Lower lobe of right lung (tissue), 2 donors: ENCODE measurements around the gene MPST. TPM values are rescaled to one million over a fixed set of nuclear protein-coding genes. Genes with fewer than 3 reads are reported as not detected.

Experiments used
- ATAC-seq, 2 donors: fragments of 200-7000 bp; cut with Tn5 transposase; one replicate each; pipeline ENCODE4 v1.9.1; 2020 to 2022; ENCODE audit warnings: mild to moderate bottlenecking in 2 of 2, moderate library complexity in 2 of 2
- DNase-seq: peaks from one replicate; pipeline ENCODE4 v3.0.0-alpha.2; 2020
- H3K27ac ChIP-seq: fragments of 200-600 bp; one replicate; pipeline ENCODE4 v1.8.0; 2022
- H3K27me3 ChIP-seq: fragments of 200-600 bp; one replicate; pipeline ENCODE4 v1.8.0; 2022; ENCODE audit warnings: low read depth
- H3K36me3 ChIP-seq: fragments of 200-600 bp; one replicate; pipeline ENCODE4 v1.8.0; 2022; ENCODE audit warnings: mild to moderate bottlenecking
- H3K4me1 ChIP-seq: fragments of 200-600 bp; one replicate; pipeline ENCODE4 v1.8.0; 2022
- H3K4me3 ChIP-seq: fragments of 200-600 bp; one replicate; pipeline ENCODE4 v1.8.0; 2022; ENCODE audit warnings: mild to moderate bottlenecking
- H3K9me3 ChIP-seq: fragments of 200-600 bp; one replicate; pipeline ENCODE4 v1.8.0; 2022
- CTCF ChIP-seq: fragments of 200-600 bp; IDR thresholded peaks from one replicate; pipeline ENCODE4 v1.8.0; 2022; ENCODE audit warnings: antibody characterized with exemption, mild to moderate bottlenecking
- intact Hi-C: fragments of 100-400 bp; cut with DNase I; formaldehyde crosslinking; loops from one replicate; pipeline ENCODE4 v1.11.0; 2022
- total RNA-seq: library from RNA; stranded (reverse); fragmentation: NEBNext Ultra II Directional; extraction: Animal tissue kit (Norgen Biotek cat#: 25700); gene quantifications from one replicate; pipeline ENCODE4 v1.2.1, GENCODE V29; 2021
- donor health status: DM: no; HTN: yes; CAD: no; lungs with severe emphysema.

Gene MPST
- total RNA-seq, 1 donor from 2014 or later, result 73.2 TPM

- H3K4me1 ChIP-seq, result peaks cover 18% of the 10 kb centered on the region
- no peak overlapping the region for H3K4me3 ChIP-seq
- intact Hi-C loops, result no loop called here
- H3K27me3 ChIP-seq, result no peaks in the 10 kb centered on the region
- DNase-seq (no peak), ATAC-seq (no peak)
- H3K27ac ChIP-seq, result no peak overlapping the region
- TF ChIP-seq CTCF, result no peak
- no peaks in the 10 kb centered on the region for H3K9me3 ChIP-seq
- peaks cover 41% of the 10 kb centered on the region for H3K36me3 ChIP-seq
Observed at GRCh38 chr22:37054600-37055365, 35.2 kb downstream of the MPST start.

- no peak for TF ChIP-seq CTCF
- peaks cover 12% of the 10 kb centered on the region for H3K4me1 ChIP-seq
- ATAC-seq (no peak), DNase-seq (no peak)
- no peaks in the 10 kb centered on the region for H3K9me3 ChIP-seq
- H3K27ac ChIP-seq, result no peak overlapping the region
- intact Hi-C loops, result no loop called here
- H3K27me3 ChIP-seq, result no peaks in the 10 kb centered on the region
- peaks cover 47% of the 10 kb centered on the region for H3K36me3 ChIP-seq
- no peak overlapping the region for H3K4me3 ChIP-seq
Observed at GRCh38 chr22:37056246-37056645, 36.7 kb downstream of the MPST start.

- TF ChIP-seq CTCF, result no peak
- Histone ChIP-seq H3K4me1 (peaks cover 7% of the 10 kb centered on the region), H3K27ac (no peak overlapping the region), H3K9me3 (no peaks in the 10 kb centered on the region), H3K27me3 (no peaks in the 10 kb centered on the region), H3K4me3 (no peak overlapping the region), H3K36me3 (peaks cover 47% of the 10 kb centered on the region)
- intact Hi-C loops, result no loop called here
- ATAC-seq, result no peak
- DNase-seq, result no peak
Observed at GRCh38 chr22:37057226-37057625, 37.7 kb downstream of the MPST start.

GRCh38 chr22:37057796-37058510 is 38.4 kb downstream of the MPST start:
- H3K4me3 ChIP-seq, result no peak overlapping the region
- intact Hi-C loops, result no loop called here
- no peaks in the 10 kb centered on the region for H3K27me3 ChIP-seq
- peaks cover 47% of the 10 kb centered on the region for H3K36me3 ChIP-seq
- ATAC-seq, result no peak
- no peak for DNase-seq
- H3K4me1 ChIP-seq, result no peaks in the 10 kb centered on the region
- H3K27ac ChIP-seq, result no peak overlapping the region
- H3K9me3 ChIP-seq, result no peaks in the 10 kb centered on the region
- TF ChIP-seq CTCF, result no peak

GRCh38 chr22:37058917-37059701 is 39.6 kb downstream of the MPST start:
- H3K4me3 ChIP-seq, result no peak overlapping the region
- DNase-seq (no peak), ATAC-seq (no peak)
- peaks cover 47% of the 10 kb centered on the region for H3K36me3 ChIP-seq
- intact Hi-C loops, result no loop called here
- no peaks in the 10 kb centered on the region for H3K9me3 ChIP-seq
- no peaks in the 10 kb centered on the region for H3K27me3 ChIP-seq
- no peaks in the 10 kb centered on the region for H3K4me1 ChIP-seq
- no peak overlapping the region for H3K27ac ChIP-seq
- TF ChIP-seq CTCF, result no peak
